Parathyroid adenoma (tissue), 2 donors: ENCODE data around the gene EXOC3.
"Not testable (repeated sequence)": the region's sequence is repeated elsewhere in the genome, so short reads cannot be mapped to it uniquely, and the experiment has no call there.

Source experiments
- H2AFZ ChIP-seq: fragments of 300-600 bp; sonication (generic); one replicate; pipeline ENCODE4 v1.7.0; 2017; ENCODE audit warnings: antibody characterized with exemption, mild to moderate bottlenecking
- H3K27ac ChIP-seq: fragments of 300-600 bp; sonication (generic); one replicate; pipeline ENCODE4 v1.7.0; 2017
- H3K27me3 ChIP-seq: fragments of 300-600 bp; sonication (generic); one replicate; pipeline ENCODE4 v1.7.0; 2017; ENCODE audit warnings: low read length; ENCODE audit not compliant: control insufficient read depth, insufficient read depth
- H3K36me3 ChIP-seq: fragments of 300-600 bp; sonication (generic); one replicate; pipeline ENCODE4 v1.7.0; 2017; ENCODE audit warnings: low read length; ENCODE audit not compliant: control insufficient read depth, insufficient read depth
- H3K4me1 ChIP-seq: fragments of 300-600 bp; sonication (generic); one replicate; pipeline ENCODE4 v1.7.0; 2017; ENCODE audit warnings: control low read depth
- H3K4me2 ChIP-seq: fragments of 300-600 bp; sonication (generic); one replicate; pipeline ENCODE4 v1.7.0; 2017; ENCODE audit warnings: low read length
- H3K4me3 ChIP-seq: fragments of 300-600 bp; sonication (generic); one replicate; pipeline ENCODE4 v1.7.0; 2017; ENCODE audit warnings: low read depth, low read length
- H3K79me2 ChIP-seq: fragments of 300-600 bp; sonication (generic); one replicate; pipeline ENCODE4 v1.7.0; 2017; ENCODE audit warnings: control low read depth
- H3K9ac ChIP-seq: fragments of 300-600 bp; sonication (generic); one replicate; pipeline ENCODE4 v1.7.0; 2017; ENCODE audit warnings: mild to moderate bottlenecking
- H3K9me3 ChIP-seq: fragments of 300-600 bp; sonication (generic); one replicate; pipeline ENCODE4 v1.7.0; 2017; ENCODE audit warnings: low read length; ENCODE audit not compliant: control insufficient read depth
- TF ChIP-seq, protein P1 (sequence below): fragments of 300-600 bp; sonication (generic); IDR thresholded peaks from one replicate; pipeline ENCODE4 v1.7.0; 2017; ENCODE audit warnings: antibody characterized with exemption, mild to moderate bottlenecking
- donor health status: primary hyperparathyroidism.

The EXOC3 gene

DNA sequence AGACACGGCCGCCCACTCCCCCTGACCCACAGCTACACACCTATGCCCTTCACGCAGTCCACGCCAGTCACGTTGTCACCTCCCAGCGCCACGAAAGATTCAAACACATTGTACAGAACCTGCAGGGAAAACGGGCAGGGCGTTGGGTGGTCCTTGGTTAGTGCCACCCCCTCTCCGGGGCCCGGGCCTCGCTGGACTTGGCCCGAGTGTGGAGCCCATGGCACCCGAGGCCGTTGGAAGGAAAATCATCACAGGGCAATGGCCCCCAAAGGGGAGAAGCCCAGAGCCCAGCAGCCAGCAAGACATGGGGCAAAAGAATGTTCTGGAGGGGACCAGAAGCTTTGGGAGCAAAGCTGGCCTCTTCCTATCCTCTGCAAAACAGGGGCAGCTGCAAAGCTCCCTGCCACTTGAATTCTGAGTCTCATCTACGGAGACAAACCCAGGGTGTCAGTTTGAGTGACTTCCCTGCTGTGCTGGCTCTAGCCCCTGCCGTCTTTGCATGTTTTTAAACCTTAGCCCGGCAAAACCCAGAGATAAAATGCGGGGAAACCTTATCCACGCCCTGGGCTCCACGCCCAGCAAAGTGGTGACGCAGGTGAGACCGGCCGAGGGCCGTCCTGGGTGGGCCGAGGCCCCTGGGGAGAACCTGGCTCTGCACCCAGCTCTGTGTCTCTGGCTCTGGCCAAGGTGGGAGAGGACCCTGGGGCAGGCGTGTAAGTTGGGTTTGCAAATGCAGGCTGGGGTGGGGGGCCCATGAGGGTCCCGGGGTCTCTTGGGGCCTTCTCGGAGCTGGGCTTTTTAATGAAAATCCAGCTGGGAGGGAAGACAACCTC lies 42.4 kb downstream of the EXOC3 start:
- no peaks in the 10 kb centered on the region for H3K27me3 ChIP-seq
- no peak overlapping the region for H3K4me3 ChIP-seq
- H3K4me2 ChIP-seq: no peak overlapping the region
- no peak overlapping the region for H3K27ac ChIP-seq
- H2AFZ ChIP-seq: no peak overlapping the region
- no peaks in the 10 kb centered on the region for H3K79me2 ChIP-seq
- TF ChIP-seq, protein P1, sequence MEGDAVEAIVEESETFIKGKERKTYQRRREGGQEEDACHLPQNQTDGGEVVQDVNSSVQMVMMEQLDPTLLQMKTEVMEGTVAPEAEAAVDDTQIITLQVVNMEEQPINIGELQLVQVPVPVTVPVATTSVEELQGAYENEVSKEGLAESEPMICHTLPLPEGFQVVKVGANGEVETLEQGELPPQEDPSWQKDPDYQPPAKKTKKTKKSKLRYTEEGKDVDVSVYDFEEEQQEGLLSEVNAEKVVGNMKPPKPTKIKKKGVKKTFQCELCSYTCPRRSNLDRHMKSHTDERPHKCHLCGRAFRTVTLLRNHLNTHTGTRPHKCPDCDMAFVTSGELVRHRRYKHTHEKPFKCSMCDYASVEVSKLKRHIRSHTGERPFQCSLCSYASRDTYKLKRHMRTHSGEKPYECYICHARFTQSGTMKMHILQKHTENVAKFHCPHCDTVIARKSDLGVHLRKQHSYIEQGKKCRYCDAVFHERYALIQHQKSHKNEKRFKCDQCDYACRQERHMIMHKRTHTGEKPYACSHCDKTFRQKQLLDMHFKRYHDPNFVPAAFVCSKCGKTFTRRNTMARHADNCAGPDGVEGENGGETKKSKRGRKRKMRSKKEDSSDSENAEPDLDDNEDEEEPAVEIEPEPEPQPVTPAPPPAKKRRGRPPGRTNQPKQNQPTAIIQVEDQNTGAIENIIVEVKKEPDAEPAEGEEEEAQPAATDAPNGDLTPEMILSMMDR: no peak
- no peaks in the 10 kb centered on the region for H3K36me3 ChIP-seq
- H3K9ac ChIP-seq: no peak overlapping the region
- no peaks in the 10 kb centered on the region for H3K9me3 ChIP-seq
- no peaks in the 10 kb centered on the region for H3K4me1 ChIP-seq

DNA sequence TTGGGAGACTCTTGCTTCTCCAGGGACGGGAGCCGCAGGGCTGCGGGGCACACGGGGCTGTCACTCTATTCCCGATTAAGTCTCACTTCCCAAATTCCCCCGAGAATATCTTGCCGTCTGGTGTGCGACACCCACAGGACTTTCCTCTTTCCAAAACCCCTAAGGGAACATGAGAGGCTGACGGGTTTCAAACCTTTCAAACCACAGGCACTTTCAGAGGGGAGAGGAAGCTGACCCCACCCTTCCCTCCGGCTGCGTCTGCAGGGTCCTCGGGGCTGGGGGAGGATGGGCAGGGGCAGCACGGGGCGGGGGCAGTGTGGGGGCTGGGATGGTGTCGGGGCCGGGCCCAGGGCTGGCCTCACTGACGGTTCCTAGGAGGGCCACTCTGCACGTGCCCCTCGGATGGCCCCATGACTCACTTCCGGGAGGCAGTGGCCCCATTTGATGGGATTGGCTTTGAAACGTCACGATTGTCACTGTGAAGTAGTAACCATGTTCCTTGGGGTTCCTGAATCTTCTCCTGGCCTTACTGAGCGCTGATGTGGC lies 43.0 kb downstream of the EXOC3 start:
- Histone ChIP-seq H3K27me3 (no peaks in the 10 kb centered on the region), H3K9ac (no peak overlapping the region), H3K27ac (no peak overlapping the region), H3K4me3 (no peak overlapping the region), H3K9me3 (no peaks in the 10 kb centered on the region), H3K79me2 (no peaks in the 10 kb centered on the region), H3K4me2 (no peak overlapping the region), H3K36me3 (no peaks in the 10 kb centered on the region), H3K4me1 (no peaks in the 10 kb centered on the region), H2AFZ (no peak overlapping the region)
- TF ChIP-seq, protein P1: no peak

DNA sequence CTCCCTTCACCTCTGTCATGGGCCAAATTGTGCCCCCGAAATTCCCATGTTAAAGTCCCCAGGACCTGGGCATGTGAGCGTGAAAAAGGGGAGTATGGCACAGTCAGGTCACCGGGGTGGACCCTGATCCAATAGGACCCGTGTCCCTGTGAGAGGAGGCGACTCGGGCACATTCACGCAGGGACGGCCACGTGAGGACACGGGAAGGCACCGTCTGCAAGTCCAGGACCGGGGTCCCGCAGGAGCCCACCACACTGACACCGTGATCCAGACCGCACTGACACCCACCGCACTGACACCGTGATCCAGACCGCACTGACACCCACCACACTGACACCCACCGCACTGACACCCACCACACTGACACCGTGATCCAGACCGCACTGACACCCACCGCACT lies 43.6 kb downstream of the EXOC3 start:
- H3K9ac ChIP-seq, H3K4me2 ChIP-seq, H3K4me1 ChIP-seq, H3K79me2 ChIP-seq, H3K36me3 ChIP-seq, H2AFZ ChIP-seq, H3K9me3 ChIP-seq, H3K27me3 ChIP-seq, H3K4me3 ChIP-seq, H3K27ac ChIP-seq: not testable (repeated sequence)

DNA sequence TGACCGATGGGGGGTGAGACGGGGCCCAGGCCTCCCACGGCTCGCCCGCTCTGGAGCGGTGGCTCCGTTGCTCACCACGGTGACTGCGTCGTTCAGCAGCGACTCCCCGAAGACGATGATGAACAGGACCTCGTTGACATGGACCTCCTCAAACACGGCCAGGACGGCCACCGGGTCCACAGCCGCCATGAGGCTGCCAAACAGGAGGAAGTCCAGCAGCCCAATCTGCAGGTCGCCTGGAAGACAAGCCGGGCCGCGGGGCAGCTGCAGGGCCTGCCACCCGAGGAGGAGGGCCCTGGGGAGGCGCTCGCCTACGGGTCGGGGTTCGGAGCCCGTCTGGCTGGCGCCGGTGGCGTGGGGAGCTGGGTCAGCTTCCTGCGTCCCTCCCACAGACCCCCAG lies 45.3 kb downstream of the EXOC3 start:
- H2AFZ ChIP-seq: no peak overlapping the region
- no peak overlapping the region for H3K9ac ChIP-seq
- no peaks in the 10 kb centered on the region for H3K27me3 ChIP-seq
- H3K4me3 ChIP-seq: no peak overlapping the region
- no peak overlapping the region for H3K27ac ChIP-seq
- TF ChIP-seq, protein P1: no peak
- H3K36me3 ChIP-seq: no peaks in the 10 kb centered on the region
- H3K4me2 ChIP-seq: no peak overlapping the region
- H3K79me2 ChIP-seq: no peaks in the 10 kb centered on the region
- H3K9me3 ChIP-seq: no peaks in the 10 kb centered on the region
- H3K4me1 ChIP-seq: no peaks in the 10 kb centered on the region

DNA sequence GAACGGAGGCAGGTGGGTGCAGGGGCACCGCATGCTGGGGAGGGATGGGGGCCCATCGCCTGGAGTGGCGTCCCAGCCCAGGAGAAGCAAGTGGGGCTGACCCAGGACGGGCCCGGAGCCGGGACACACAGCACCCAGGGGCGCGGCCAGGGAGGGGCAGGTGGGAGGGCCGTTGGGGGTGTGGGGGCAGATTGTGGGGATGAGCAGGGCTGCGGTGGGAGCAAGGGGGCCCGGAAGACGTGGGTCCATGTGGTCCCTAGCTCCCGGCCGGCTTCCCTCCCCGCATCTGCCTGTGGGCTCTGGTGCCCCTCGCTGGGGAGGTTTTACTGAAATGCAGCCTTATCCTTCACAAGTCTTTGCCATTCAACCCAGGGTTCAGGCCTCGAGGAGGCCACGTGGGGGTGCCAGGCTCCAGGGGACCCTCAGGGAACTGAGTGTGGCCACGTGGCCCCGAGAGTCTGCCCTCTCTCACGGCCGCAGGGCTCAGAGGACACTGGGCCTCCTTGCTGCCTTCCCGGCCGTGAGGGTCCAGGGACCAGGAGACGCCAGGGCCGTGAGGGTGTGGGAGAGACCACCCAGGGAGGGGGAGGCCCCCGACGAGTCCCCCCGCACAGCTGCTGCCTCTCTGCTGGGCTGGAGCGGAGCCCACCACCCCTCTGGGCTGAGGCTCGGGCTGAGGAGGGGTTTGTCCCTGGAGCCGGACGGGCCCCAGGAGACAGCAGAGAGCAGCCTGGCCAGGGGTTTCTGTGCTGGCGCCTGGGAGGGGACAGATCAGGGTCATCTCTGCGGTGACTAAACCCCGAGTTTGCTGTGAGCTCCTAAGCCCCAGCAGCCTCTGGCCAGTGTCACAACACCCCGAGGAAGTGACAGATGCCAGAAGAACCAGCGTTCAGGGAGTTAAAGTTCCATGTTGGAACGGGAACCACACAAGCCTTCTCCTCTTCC lies 46.0 kb downstream of the EXOC3 start:
- H2AFZ ChIP-seq: no peak overlapping the region
- H3K36me3 ChIP-seq: no peaks in the 10 kb centered on the region
- TF ChIP-seq, protein P1: no peak
- no peak overlapping the region for H3K4me3 ChIP-seq
- no peaks in the 10 kb centered on the region for H3K27me3 ChIP-seq
- no peaks in the 10 kb centered on the region for H3K79me2 ChIP-seq
- H3K27ac ChIP-seq: no peak overlapping the region
- no peaks in the 10 kb centered on the region for H3K4me1 ChIP-seq
- H3K9me3 ChIP-seq: no peaks in the 10 kb centered on the region
- H3K4me2 ChIP-seq: no peak overlapping the region
- no peak overlapping the region for H3K9ac ChIP-seq
